HEK293T (cell line): Measurements from ENCODE around the gene PBOV1.

Source experiments
- ARNT ChIP-seq: fragments of 450-650 bp; IDR thresholded peaks from 2 replicates; pipeline ENCODE4 v1.6.1; 2017; ENCODE audit warnings: mild to moderate bottlenecking
- BHLHE40 ChIP-seq: fragments of 450-650 bp; IDR thresholded peaks from 2 replicates; pipeline ENCODE4 v1.6.1; 2016; ENCODE audit warnings: mild to moderate bottlenecking, moderate library complexity, borderline replicate concordance
- CTBP1 ChIP-seq: fragments of 450-650 bp; IDR thresholded peaks from 2 replicates; pipeline ENCODE4 v1.6.1; 2016; ENCODE audit warnings: borderline replicate concordance
- ELF4 ChIP-seq: fragments of 450-650 bp; IDR thresholded peaks from 2 replicates; pipeline ENCODE4 v1.6.1; 2017; ENCODE audit warnings: antibody characterized with exemption
- FOXK2 ChIP-seq: fragments of 450-650 bp; IDR thresholded peaks from 2 replicates; pipeline ENCODE4 v1.6.1; 2016; ENCODE audit warnings: mild to moderate bottlenecking
- FOXM1 ChIP-seq: fragments of 450-650 bp; IDR thresholded peaks from 2 replicates; pipeline ENCODE4 v1.6.1; 2017; ENCODE audit warnings: mild to moderate bottlenecking, borderline replicate concordance
- HDGF ChIP-seq: fragments of 450-650 bp; IDR thresholded peaks from 2 replicates; pipeline ENCODE4 v1.6.1; 2017; ENCODE audit warnings: antibody characterized with exemption, borderline replicate concordance
- LEF1 ChIP-seq: fragments of 450-650 bp; IDR thresholded peaks from 2 replicates; pipeline ENCODE4 v1.6.1; 2017; ENCODE audit warnings: mild to moderate bottlenecking, borderline replicate concordance
- SP1 ChIP-seq: fragments of 450-650 bp; IDR thresholded peaks from 2 replicates; pipeline ENCODE4 v1.6.1; 2017
- SUZ12 ChIP-seq: fragments of 450-650 bp; IDR thresholded peaks from 2 replicates; pipeline ENCODE4 v1.6.1; 2016; ENCODE audit warnings: mild to moderate bottlenecking
- TARDBP ChIP-seq: fragments of 450-650 bp; IDR thresholded peaks from 2 replicates; pipeline ENCODE4 v1.6.1; 2016
- ZNF384 ChIP-seq: fragments of 450-650 bp; IDR thresholded peaks from 2 replicates; pipeline ENCODE4 v1.6.1; 2016

- no peak for TF ChIP-seq TARDBP
- no peak for TF ChIP-seq LEF1
- TF ChIP-seq ARNT, result no peak
- no peak for TF ChIP-seq FOXM1
- no peak for TF ChIP-seq ELF4
- no peak for TF ChIP-seq SP1
- no peak for TF ChIP-seq HDGF
- no peak for TF ChIP-seq CTBP1
- no peak for TF ChIP-seq BHLHE40
- TF ChIP-seq SUZ12, result no peak
- TF ChIP-seq ZNF384, result no peak
- TF ChIP-seq FOXK2, result no peak
Observed at GRCh38 chr6:138219901-138220300, 1.6 kb upstream of the PBOV1 start.
